OCI-LY7 (cell line): ENCODE data around the gene CD79A. TPM values are rescaled to one million over a fixed set of nuclear protein-coding genes. Genes with fewer than 3 reads are reported as not detected.

Experiments
- BruUV-seq: library from RNA; stranded (reverse); fragments of 400-500 nt; replicated peaks from 2 replicates; lab custom pipeline; 2021; lab: Mats Ljungman, UMichigan
- CTCF ChIA-PET: fragments of 300-600 bp; sonication (Branson Sonifier 250); formaldehyde crosslinking; loops from one replicate; lab custom pipeline; 2022; ENCODE audit warnings: antibody characterized with exemption; ENCODE audit not compliant: unreplicated experiment; lab: Charles Lee
- POLR2A ChIA-PET: fragments of 300-600 bp; sonication (Branson Sonifier 250); formaldehyde crosslinking; loops from one replicate; lab custom pipeline; 2022; ENCODE audit warnings: antibody characterized with exemption; lab: Charles Lee
- DNase-seq: peaks from one replicate; pipeline ENCODE4 v3.0.0-alpha.2; 2015; ENCODE audit warnings: low spot score
- H2AFZ ChIP-seq: fragments of 200-600 bp; sonication (generic), shearing (Covaris generic); 2 replicates; pipeline ENCODE4 v1.6.1; 2014; ENCODE audit warnings: mild to moderate bottlenecking, antibody characterized with exemption, low read length, moderate library complexity
- H3K27ac ChIP-seq: fragments of 200-600 bp; sonication (generic); 2 replicates; pipeline ENCODE4 v1.5.1; 2014; ENCODE audit warnings: mixed run types, low read depth, mild to moderate bottlenecking, moderate library complexity, low read length, inconsistent platforms; ENCODE audit not compliant: poor library complexity, severe bottlenecking
- H3K36me3 ChIP-seq: fragments of 200-600 bp; sonication (generic); 2 replicates; pipeline ENCODE4 v1.6.1; 2014; ENCODE audit warnings: mild to moderate bottlenecking, antibody characterized with exemption, low read length, moderate library complexity, mixed read lengths; ENCODE audit not compliant: insufficient read depth
- H3K4me1 ChIP-seq: fragments of 200-600 bp; sonication (generic); 2 replicates; pipeline ENCODE4 v1.5.1; 2014; ENCODE audit warnings: mild to moderate bottlenecking, low read length; ENCODE audit not compliant: insufficient read depth, poor library complexity, severe bottlenecking
- H3K4me2 ChIP-seq: fragments of 200-600 bp; sonication (generic); 2 replicates; pipeline ENCODE4 v1.6.1; 2014; ENCODE audit warnings: mild to moderate bottlenecking, low read length
- H3K4me3 ChIP-seq: fragments of 200-600 bp; sonication (generic); 2 replicates; pipeline ENCODE4 v1.5.1; 2014; ENCODE audit warnings: mild to moderate bottlenecking, low read depth, low read length; ENCODE audit not compliant: poor library complexity, severe bottlenecking
- H3K79me2 ChIP-seq: fragments of 200-600 bp; sonication (generic); 2 replicates; pipeline ENCODE4 v1.6.1; 2016; ENCODE audit warnings: low read depth, mild to moderate bottlenecking, low read length, moderate library complexity, mixed read lengths; ENCODE audit not compliant: insufficient read depth
- H3K9me2 ChIP-seq: fragments of 200-600 bp; sonication (generic); 2 replicates; pipeline ENCODE4 v1.6.1; 2016; ENCODE audit warnings: mild to moderate bottlenecking, low read length, mixed read lengths; ENCODE audit not compliant: insufficient read depth
- H3K9me3 ChIP-seq: fragments of 200-600 bp; sonication (generic); 2 replicates; pipeline ENCODE4 v1.6.1; 2014; ENCODE audit warnings: mild to moderate bottlenecking, mixed run types, low read length, mixed read lengths
- H4K20me1 ChIP-seq: fragments of 200-600 bp; sonication (generic); 2 replicates; pipeline ENCODE4 v1.6.1; 2014; ENCODE audit warnings: mild to moderate bottlenecking, antibody characterized with exemption, low read length, moderate library complexity, mixed read lengths; ENCODE audit not compliant: insufficient read depth
- EZH2phosphoT487 ChIP-seq: fragments of 200-600 bp; sonication (generic); IDR thresholded peaks from 2 replicates; pipeline ENCODE4 v1.6.1; 2018; ENCODE audit warnings: low read depth, borderline replicate concordance, mild to moderate bottlenecking, mixed run types, antibody characterized with exemption, low read length, moderate library complexity, mixed read lengths
- intact Hi-C: fragments of 100-400 bp; cut with micrococcal nuclease; formaldehyde crosslinking; loops from one replicate; pipeline ENCODE4 v1.10.0; 2022; ENCODE audit not compliant: unreplicated experiment
- total RNA-seq, 2 experiments: library from RNA; depleted of rRNA in 1 of 2; stranded (reverse); fragments of >200 nt in 1 of 2; shearing (Covaris generic) in 1 of 2; gene quantifications; 2 replicates each; pipeline ENCODE4 v1.2.3, GENCODE V29; 2014 to 2022
- TF ChIP-seq, protein P1 (sequence below): fragments of 200-600 bp; sonication (generic); conservative IDR thresholded peaks from 2 replicates; pipeline ENCODE4 v1.5.1; 2014; ENCODE audit warnings: mild to moderate bottlenecking, antibody characterized with exemption, low read length, moderate library complexity, mixed read lengths

The CD79A gene
- total RNA-seq, 2 experiments from 2014 or later = 1,094 to 1,195 TPM

DNA sequence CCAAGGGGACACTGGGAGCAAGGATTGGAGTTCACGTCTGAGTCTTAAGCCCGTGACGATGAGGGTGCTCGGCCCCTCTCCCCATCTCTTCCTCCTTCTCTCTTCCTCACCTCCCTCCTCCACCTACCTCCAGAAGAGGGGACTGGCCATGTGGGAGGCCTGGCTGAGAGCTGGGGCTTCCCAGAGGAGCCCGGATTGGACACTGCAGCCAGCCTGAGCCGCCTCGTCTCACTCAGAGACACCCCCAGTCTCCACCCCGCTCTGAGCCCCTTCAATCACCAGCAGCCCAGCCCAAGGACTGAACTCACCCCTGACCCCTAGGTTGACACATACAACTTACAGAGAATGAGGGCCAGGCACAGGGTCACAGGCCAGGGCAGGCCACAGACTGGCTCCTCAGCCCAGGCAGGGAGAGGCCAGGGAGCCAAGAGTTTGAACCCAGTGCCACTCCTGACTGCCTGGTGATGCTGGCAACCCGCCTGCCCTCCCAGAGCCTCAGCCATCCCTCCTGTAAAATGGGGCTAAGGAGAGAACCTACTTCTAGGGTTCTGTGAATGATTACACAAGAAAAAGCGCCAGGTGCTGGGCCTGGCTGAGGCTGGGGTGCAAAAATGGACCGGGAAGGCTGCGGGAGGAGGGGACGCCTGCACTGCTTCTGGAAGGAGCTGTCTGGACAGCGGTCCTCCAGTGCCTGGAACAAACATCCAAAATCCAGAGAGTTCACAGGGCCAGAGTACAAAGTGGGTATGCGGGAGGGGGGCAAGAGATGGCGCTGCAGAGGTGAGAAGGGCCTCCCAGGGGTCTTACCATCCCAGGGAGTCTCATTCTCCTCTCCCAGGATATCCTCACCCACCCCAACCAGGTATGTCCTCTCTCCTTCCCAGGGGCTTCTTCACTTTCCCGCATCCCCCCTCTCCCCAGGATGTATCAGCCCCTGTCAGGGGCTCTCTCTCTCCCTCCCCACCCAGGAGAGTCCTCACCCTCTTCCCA, 1.1 kb downstream of the CD79A start:
- POLR2A ChIA-PET = interaction anchor here (1.8 to 2.1 kb wide), 2 partner anchors 8 to 67 kb away, joined by 6 to 18 read pairs; no protein-coding TSS in a partner anchor
- no peak for DNase-seq
- CTCF ChIA-PET = interaction anchor here (0.6 to 0.9 kb wide), 2 partner anchors 67 to 1101 kb away, joined by 3 read pairs; no protein-coding TSS in a partner anchor
- intact Hi-C loops = loop anchor here (1.0 to 2.0 kb wide), 2 partner anchors 8 to 67 kb away; no protein-coding TSS in a partner anchor
- BruUV-seq = no TSS peak
- Histone ChIP-seq H2AFZ (no peak overlapping the region), H3K27ac (peak overlapping the region; percentile 100), H4K20me1 (no peaks in the 10 kb centered on the region), H3K9me2 (no peaks in the 10 kb centered on the region), H3K4me3 (peak overlapping the region; percentile 93), H3K79me2 (peaks cover 32% of the 10 kb centered on the region), H3K4me2 (peak overlapping the region; percentile 99), H3K4me1 (peaks cover 69% of the 10 kb centered on the region), H3K9me3 (no peaks in the 10 kb centered on the region), H3K36me3 (peaks cover 51% of the 10 kb centered on the region)
- TF ChIP-seq, protein P1, sequence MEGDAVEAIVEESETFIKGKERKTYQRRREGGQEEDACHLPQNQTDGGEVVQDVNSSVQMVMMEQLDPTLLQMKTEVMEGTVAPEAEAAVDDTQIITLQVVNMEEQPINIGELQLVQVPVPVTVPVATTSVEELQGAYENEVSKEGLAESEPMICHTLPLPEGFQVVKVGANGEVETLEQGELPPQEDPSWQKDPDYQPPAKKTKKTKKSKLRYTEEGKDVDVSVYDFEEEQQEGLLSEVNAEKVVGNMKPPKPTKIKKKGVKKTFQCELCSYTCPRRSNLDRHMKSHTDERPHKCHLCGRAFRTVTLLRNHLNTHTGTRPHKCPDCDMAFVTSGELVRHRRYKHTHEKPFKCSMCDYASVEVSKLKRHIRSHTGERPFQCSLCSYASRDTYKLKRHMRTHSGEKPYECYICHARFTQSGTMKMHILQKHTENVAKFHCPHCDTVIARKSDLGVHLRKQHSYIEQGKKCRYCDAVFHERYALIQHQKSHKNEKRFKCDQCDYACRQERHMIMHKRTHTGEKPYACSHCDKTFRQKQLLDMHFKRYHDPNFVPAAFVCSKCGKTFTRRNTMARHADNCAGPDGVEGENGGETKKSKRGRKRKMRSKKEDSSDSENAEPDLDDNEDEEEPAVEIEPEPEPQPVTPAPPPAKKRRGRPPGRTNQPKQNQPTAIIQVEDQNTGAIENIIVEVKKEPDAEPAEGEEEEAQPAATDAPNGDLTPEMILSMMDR = peak; percentile 63
- no peak for TF ChIP-seq EZH2phosphoT487

DNA sequence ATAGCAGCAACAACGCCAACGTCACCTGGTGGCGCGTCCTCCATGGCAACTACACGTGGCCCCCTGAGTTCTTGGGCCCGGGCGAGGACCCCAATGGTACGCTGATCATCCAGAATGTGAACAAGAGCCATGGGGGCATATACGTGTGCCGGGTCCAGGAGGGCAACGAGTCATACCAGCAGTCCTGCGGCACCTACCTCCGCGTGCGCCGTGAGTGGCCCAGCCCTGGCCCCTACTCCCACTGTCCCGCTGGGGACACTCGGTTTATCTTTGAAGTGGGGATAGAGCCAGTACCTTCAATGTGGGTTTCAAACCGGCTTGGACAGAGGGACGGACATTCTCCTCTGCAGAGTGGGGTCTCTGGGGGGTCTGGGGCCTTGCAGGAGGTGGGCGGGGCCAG, 2.0 kb downstream of the CD79A start:
- no peaks in the 10 kb centered on the region for H3K9me2 ChIP-seq
- no peak overlapping the region for H2AFZ ChIP-seq
- H3K27ac ChIP-seq = peak overlapping the region; percentile 100
- DNase-seq = no peak
- peaks cover 61% of the 10 kb centered on the region for H3K4me1 ChIP-seq
- H3K4me2 ChIP-seq = peak overlapping the region; percentile 99
- H3K36me3 ChIP-seq = peaks cover 54% of the 10 kb centered on the region
- peak overlapping the region; percentile 93 for H3K4me3 ChIP-seq
- intact Hi-C loops = no loop called here
- no peak for TF ChIP-seq EZH2phosphoT487
- TF ChIP-seq, protein P1 = no peak
- peaks cover 32% of the 10 kb centered on the region for H3K79me2 ChIP-seq
- H3K9me3 ChIP-seq = no peaks in the 10 kb centered on the region
- POLR2A ChIA-PET = no interaction called here
- CTCF ChIA-PET = no interaction called here
- BruUV-seq = no TSS peak
- no peaks in the 10 kb centered on the region for H4K20me1 ChIP-seq
